ENCODE data around the gene ZNF514. TPM values are rescaled to one million over a fixed set of nuclear protein-coding genes. Genes with fewer than 3 reads are reported as not detected.

Gene ZNF514
- total and polyA plus RNA-seq, 2 donors (not counting 1 experiment from before 2014, with no cell fraction given), result 15.5 to 37.0 TPM

- H3K9ac ChIP-seq (ENCODE audit: low read length), result no peak overlapping the region
- no peaks in the 10 kb centered on the region for H3K79me2 ChIP-seq (ENCODE audit: control insufficient read depth, insufficient read depth, low read length)
- Mint-ChIP-seq H3K27me3 (no peaks in the 10 kb centered on the region), H3K4me1 (no peaks in the 10 kb centered on the region), H3K9me3 (ENCODE audit: insufficient read depth) (peaks cover 34% of the 10 kb centered on the region), H3K4me3 (no peak overlapping the region), H3K27ac (no peak overlapping the region)
- H3K27ac ChIP-seq (ENCODE audit: low read length in 2 of 2), result no peak overlapping the region
- H3K4me1 ChIP-seq (ENCODE audit: control insufficient read depth in 2 of 2, insufficient read depth in 2 of 2, low read length in 2 of 2), result no peaks in the 10 kb centered on the region
- no peak for ATAC-seq (ENCODE audit: low read depth)
- no peak overlapping the region for H3K4me3 ChIP-seq (ENCODE audit: control extremely low read depth in 1 of 5, extremely low read depth in 1 of 5, insufficient read depth in 1 of 5, low read depth in 2 of 5, low read length in 4 of 5)
- no peak overlapping the region for H3K4me2 ChIP-seq (replicated peaks; ENCODE audit: low read depth, low read length, poor library complexity, severe bottlenecking)
- no peak for DNase-seq
- H4K20me1 ChIP-seq (ENCODE audit: control insufficient read depth, insufficient read depth, low read length, poor library complexity, severe bottlenecking), result no peaks in the 10 kb centered on the region
- H3K36me3 ChIP-seq (replicated peaks in 1 of 2; ENCODE audit: control extremely low read depth in 1 of 2, control insufficient read depth in 1 of 2, extremely low read depth in 1 of 2, insufficient read depth in 2 of 2, low read length in 1 of 2), result peaks cover 6 to 27% of the 10 kb centered on the region in 2 experiments
- peaks cover 14 to 80% (median 50%) of the 10 kb centered on the region in 3 donors for H3K9me3 ChIP-seq (ENCODE audit: control extremely low read depth in 1 of 3, control insufficient read depth in 2 of 3, insufficient read depth in 1 of 3, low read length in 2 of 3)
- POLR2A ChIA-PET, result no interaction called here
- no peak overlapping the region for H2AFZ ChIP-seq (ENCODE audit: insufficient read depth, low read depth, low read length, poor library complexity, severe bottlenecking)
- no peaks in the 10 kb centered on the region for H3K27me3 ChIP-seq (replicated peaks in 1 of 4; ENCODE audit: control extremely low read depth in 1 of 4, control insufficient read depth in 3 of 4, insufficient read depth in 4 of 4, low read length in 3 of 4)
- TF ChIP-seq EZH2 (IDR thresholded peaks at IDR 0.05; ENCODE audit: borderline replicate concordance, insufficient read depth, low read depth, low read length, poor library complexity, severe bottlenecking), result no peak
- no peak for TF ChIP-seq CTCF (IDR thresholded peaks at IDR 0.05)
- 80% methylated on average over 1 of the region's 6 CpGs for WGBS (ENCODE audit: insufficient coverage)
- CTCF ChIA-PET, result no interaction called here
- intact Hi-C loops (cut with micrococcal nuclease), result no loop called here
Measured at GRCh38 chr2:95149397-95149984, 10.2 kb downstream of the ZNF514 start.

GRCh38 chr2:95143838-95144237, 15.8 kb downstream of the ZNF514 start:
- H3K4me3 Mint-ChIP-seq, result no peak overlapping the region
- H3K4me1 ChIP-seq (ENCODE audit: control insufficient read depth in 2 of 2, insufficient read depth in 2 of 2, low read length in 2 of 2), result no peaks in the 10 kb centered on the region
- DNase-seq, result no peak
- no peaks in the 10 kb centered on the region for H3K36me3 ChIP-seq (replicated peaks in 1 of 2; ENCODE audit: control extremely low read depth in 1 of 2, control insufficient read depth in 1 of 2, extremely low read depth in 1 of 2, insufficient read depth in 2 of 2, low read length in 1 of 2)
- no peak overlapping the region for H3K4me2 ChIP-seq (replicated peaks; ENCODE audit: low read depth, low read length, poor library complexity, severe bottlenecking)
- intact Hi-C loops (cut with micrococcal nuclease), result no loop called here
- ChIA-PET CTCF (no interaction called here), POLR2A (no interaction called here)
- no peak overlapping the region for H3K9ac ChIP-seq (ENCODE audit: low read length)
- peaks cover 31% of the 10 kb centered on the region for H3K9me3 Mint-ChIP-seq (ENCODE audit: insufficient read depth)
- WGBS (ENCODE audit: insufficient coverage), result 95% methylated on average over 2 of the region's 2 CpGs
- ATAC-seq (ENCODE audit: low read depth), result no peak
- no peak overlapping the region for H3K27ac ChIP-seq (ENCODE audit: low read length in 2 of 2)
- H3K27me3 Mint-ChIP-seq, result no peaks in the 10 kb centered on the region
- no peaks in the 10 kb centered on the region for H3K4me1 Mint-ChIP-seq
- H2AFZ ChIP-seq (ENCODE audit: insufficient read depth, low read depth, low read length, poor library complexity, severe bottlenecking), result no peak overlapping the region
- no peak for TF ChIP-seq EZH2 (IDR thresholded peaks at IDR 0.05; ENCODE audit: borderline replicate concordance, insufficient read depth, low read depth, low read length, poor library complexity, severe bottlenecking)
- TF ChIP-seq CTCF (IDR thresholded peaks at IDR 0.05), result no peak
- no peak overlapping the region for H3K4me3 ChIP-seq (ENCODE audit: control extremely low read depth in 1 of 5, extremely low read depth in 1 of 5, insufficient read depth in 1 of 5, low read depth in 2 of 5, low read length in 4 of 5)
- no peaks in the 10 kb centered on the region for H4K20me1 ChIP-seq (ENCODE audit: control insufficient read depth, insufficient read depth, low read length, poor library complexity, severe bottlenecking)
- peaks cover 10 to 80% (median 53%) of the 10 kb centered on the region in 3 donors for H3K9me3 ChIP-seq (ENCODE audit: control extremely low read depth in 1 of 3, control insufficient read depth in 2 of 3, insufficient read depth in 1 of 3, low read length in 2 of 3)
- H3K27ac Mint-ChIP-seq, result no peak overlapping the region
- no peaks in the 10 kb centered on the region for H3K79me2 ChIP-seq (ENCODE audit: control insufficient read depth, insufficient read depth, low read length)
- H3K27me3 ChIP-seq (replicated peaks in 1 of 4; ENCODE audit: control extremely low read depth in 1 of 4, control insufficient read depth in 3 of 4, insufficient read depth in 4 of 4, low read length in 3 of 4), result no peaks in the 10 kb centered on the region
